Neuronal stem cell (in vitro differentiated cells): ENCODE results near the gene TMEM207.

Source experiments
- DNase-seq: peaks from one replicate; pipeline ENCODE4 v3.0.0-alpha.2; 2013; ENCODE audit warnings: low spot score
- H2AFZ ChIP-seq: one replicate; pipeline ENCODE4 v1.6.1; 2013; ENCODE audit warnings: mild to moderate bottlenecking, low read length, inconsistent platforms
- H2AK5ac ChIP-seq: 2 replicates; pipeline ENCODE4 v1.6.1; 2013; ENCODE audit warnings: low read depth, mild to moderate bottlenecking, inconsistent platforms, low read length, moderate library complexity, mixed read lengths
- H2BK120ac ChIP-seq: 2 replicates; pipeline ENCODE4 v1.6.1; 2013; ENCODE audit warnings: low read depth, mild to moderate bottlenecking, inconsistent platforms, low read length, moderate library complexity, mixed read lengths
- H2BK12ac ChIP-seq: one replicate; pipeline ENCODE4 v1.6.1; 2013; ENCODE audit warnings: low read length, inconsistent platforms
- H2BK15ac ChIP-seq: 2 replicates; pipeline ENCODE4 v1.6.1; 2013; ENCODE audit warnings: mild to moderate bottlenecking, low read length, inconsistent platforms, mixed read lengths
- H2BK5ac ChIP-seq: one replicate; pipeline ENCODE4 v1.6.1; 2013; ENCODE audit warnings: inconsistent platforms, mild to moderate bottlenecking, low read length, moderate library complexity
- H3K14ac ChIP-seq: one replicate; pipeline ENCODE4 v1.6.1; 2013; ENCODE audit warnings: low read length, inconsistent platforms
- H3K18ac ChIP-seq: 2 replicates; pipeline ENCODE4 v1.6.1; 2013; ENCODE audit warnings: low read length, inconsistent platforms
- H3K23ac ChIP-seq: 2 replicates; pipeline ENCODE4 v1.6.1; 2013; ENCODE audit warnings: low read depth, mild to moderate bottlenecking, mixed read lengths, low read length, inconsistent platforms; ENCODE audit not compliant: poor library complexity
- H3K27ac ChIP-seq: replicated peaks from 3 replicates; pipeline ENCODE4 v1.5.1; 2013; ENCODE audit warnings: low read length, inconsistent platforms
- H3K27me3 ChIP-seq, 3 experiments: 2 replicates each; pipeline ENCODE4 v1.6.1; 2013; ENCODE audit warnings: low read length in 3 of 3, mild to moderate bottlenecking in 2 of 3, inconsistent platforms in 1 of 3, low read depth in 1 of 3, mixed read lengths in 1 of 3, moderate library complexity in 1 of 3; ENCODE audit not compliant: control insufficient read depth in 3 of 3, insufficient read depth in 3 of 3
- H3K36me3 ChIP-seq, 2 donors: replicated peaks in 1 of 2; 2 replicates each; pipeline ENCODE4 v1.6.1; 2013; ENCODE audit warnings: low read length in 2 of 2; ENCODE audit not compliant: control insufficient read depth in 2 of 2, insufficient read depth in 2 of 2
- H3K4ac ChIP-seq: 2 replicates; pipeline ENCODE4 v1.6.1; 2013; ENCODE audit warnings: inconsistent platforms, mild to moderate bottlenecking, low read length, moderate library complexity
- H3K4me1 ChIP-seq, 2 donors: 1 replicate in 1 of 2; 2 replicates in 1 of 2; pipeline ENCODE4 v1.6.1; 2013; ENCODE audit warnings: low read length in 2 of 2, low read depth in 1 of 2; ENCODE audit not compliant: control insufficient read depth in 2 of 2, insufficient read depth in 1 of 2
- H3K4me2 ChIP-seq: one replicate; pipeline ENCODE4 v1.6.1; 2013; ENCODE audit warnings: mild to moderate bottlenecking, low read length, inconsistent platforms; ENCODE audit not compliant: insufficient read depth, poor library complexity, severe bottlenecking
- H3K4me3 ChIP-seq, 2 donors: 2 replicates each; pipeline ENCODE4 v1.5.1; 2013; ENCODE audit warnings: low read length in 2 of 2, mild to moderate bottlenecking in 2 of 2, inconsistent platforms in 1 of 2, moderate library complexity in 1 of 2
- H3K79me1 ChIP-seq: one replicate; pipeline ENCODE4 v1.6.1; 2013; ENCODE audit warnings: low read depth, mild to moderate bottlenecking, inconsistent platforms, low read length, moderate library complexity
- H3K9ac ChIP-seq: one replicate; pipeline ENCODE4 v1.6.1; 2013; ENCODE audit warnings: mild to moderate bottlenecking, low read depth, low read length, inconsistent platforms; ENCODE audit not compliant: poor library complexity
- H3K9me3 ChIP-seq, 2 donors: replicated peaks in 1 of 2; 2 replicates each; pipeline versions ENCODE3 to v1.6.1; 2013; ENCODE audit warnings: low read length in 2 of 2, mild to moderate bottlenecking in 2 of 2, inconsistent platforms in 1 of 2, low read depth in 1 of 2, mixed read lengths in 1 of 2, moderate library complexity in 1 of 2; ENCODE audit not compliant: control insufficient read depth in 2 of 2, insufficient read depth in 1 of 2
- H4K8ac ChIP-seq: one replicate; pipeline ENCODE4 v1.6.1; 2013; ENCODE audit warnings: low read depth, mild to moderate bottlenecking, inconsistent platforms, low read length, moderate library complexity
- H4K91ac ChIP-seq: one replicate; pipeline ENCODE4 v1.6.1; 2013; ENCODE audit warnings: low read length, low read depth, mild to moderate bottlenecking, inconsistent platforms; ENCODE audit not compliant: poor library complexity
- WGBS, 2 donors: extraction: QIAGEN DNeasy Blood & Tissue Kit; methylation state at CpG; one replicate each; pipeline ENCODE4 v1.1.7; 2013; ENCODE audit warnings: missing lambda C conversion rate in 2 of 2, mixed read lengths in 1 of 2; ENCODE audit not compliant: insufficient read length in 2 of 2, insufficient replicate concordance in 1 of 2; ENCODE audit errors: extremely low coverage in 2 of 2; 5-methylcytosine and 5-hydroxymethylcytosine counted together

Gene TMEM207

DNA sequence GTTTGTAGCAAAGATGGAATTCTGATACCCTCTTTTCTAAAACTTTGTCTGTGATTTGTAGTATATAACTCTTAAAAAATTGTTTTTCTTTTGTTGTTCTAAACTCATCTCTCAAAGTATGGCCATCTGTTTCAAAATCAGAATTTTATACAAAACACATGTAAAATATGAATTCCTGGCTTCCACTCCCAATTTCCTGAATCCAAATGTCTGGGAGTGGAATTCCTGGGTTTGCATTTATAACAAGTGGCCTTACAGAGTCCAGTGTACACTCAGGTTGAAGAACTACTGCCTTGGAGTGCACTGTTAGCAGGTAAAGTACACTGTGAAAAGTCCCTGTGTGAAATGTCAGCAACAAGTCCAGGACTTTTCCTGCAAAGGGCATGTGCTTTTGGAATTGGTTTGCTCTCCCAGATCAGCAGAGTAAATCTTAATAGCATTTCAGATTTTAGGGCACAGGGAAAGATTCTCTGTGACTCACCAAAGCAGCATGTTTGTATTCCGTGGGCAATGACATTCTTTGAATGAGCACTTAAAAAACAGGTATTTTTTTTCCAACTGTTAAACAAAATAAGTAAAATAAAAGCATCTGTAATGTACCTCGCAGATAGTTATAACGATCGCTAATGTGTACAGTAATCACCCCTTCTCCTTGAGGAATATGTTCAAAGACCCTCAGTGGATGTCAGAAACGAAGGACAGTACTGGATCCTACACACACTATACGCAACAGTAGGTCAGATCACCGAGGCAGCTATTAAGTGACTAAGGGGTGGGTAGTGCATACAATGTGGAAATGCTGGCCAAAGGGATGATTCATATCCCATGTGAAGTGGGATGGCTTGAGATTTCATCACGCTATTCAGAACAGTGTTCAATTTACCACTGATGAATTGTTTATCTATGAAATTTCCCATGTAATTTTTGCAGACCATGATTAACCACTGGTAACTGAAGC, 63.7 kb downstream of the TMEM207 start:
- Histone ChIP-seq H2BK5ac (no peak overlapping the region), H3K4me2 (no peak overlapping the region), H3K23ac (no peak overlapping the region), H3K9me3 (no peaks in the 10 kb centered on the region), H3K79me1 (no peaks in the 10 kb centered on the region), H3K4me1 (no peaks in the 10 kb centered on the region), H3K9ac (no peak overlapping the region), H3K4me3 (no peak overlapping the region), H3K27ac (no peak overlapping the region), H3K36me3 (no peaks in the 10 kb centered on the region), H2BK12ac (no peak overlapping the region), H4K8ac (no peak overlapping the region), H3K27me3 (no peaks in the 10 kb centered on the region), H3K18ac (no peak overlapping the region), H3K4ac (no peak overlapping the region), H3K14ac (no peak overlapping the region), H2BK15ac (no peak overlapping the region), H2BK120ac (no peak overlapping the region), H2AK5ac (no peak overlapping the region), H2AFZ (no peak overlapping the region), H4K91ac (no peak overlapping the region)
- no CpG with 5 or more reads among the region's 8 CpGs for WGBS, 2 donors
- no peak for DNase-seq

DNA sequence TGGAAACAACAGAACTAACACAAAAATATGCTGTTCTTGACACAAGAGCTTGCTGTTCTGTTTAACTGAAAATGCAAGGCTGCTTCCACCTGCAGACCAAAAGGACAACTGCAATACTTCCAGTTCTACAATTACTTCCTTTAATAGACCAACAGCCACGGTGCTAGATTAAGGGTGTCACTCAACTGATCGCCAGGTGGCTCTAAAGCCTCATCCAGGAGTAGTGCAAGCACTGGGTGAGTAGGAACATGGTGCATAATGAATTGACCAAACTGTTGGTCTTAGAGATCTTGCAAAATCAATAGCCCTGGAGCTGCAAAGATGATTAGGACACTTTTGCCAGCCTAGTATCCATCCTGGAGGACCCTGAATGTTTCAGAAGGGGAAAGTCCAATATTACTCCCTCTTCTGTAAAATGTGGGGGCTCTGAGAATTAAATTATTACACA, 65.4 kb downstream of the TMEM207 start:
- no peaks in the 10 kb centered on the region for H3K9me3 ChIP-seq
- no peak overlapping the region for H2BK15ac ChIP-seq
- H3K14ac ChIP-seq = no peak overlapping the region
- no peaks in the 10 kb centered on the region for H3K4me1 ChIP-seq
- H3K36me3 ChIP-seq = no peaks in the 10 kb centered on the region
- H2AFZ ChIP-seq = no peak overlapping the region
- no peak for DNase-seq
- WGBS, 2 donors = no CpG with 5 or more reads among the region's 2 CpGs
- no peak overlapping the region for H3K4me3 ChIP-seq
- H2BK5ac ChIP-seq = no peak overlapping the region
- no peak overlapping the region for H3K18ac ChIP-seq
- no peak overlapping the region for H2AK5ac ChIP-seq
- no peak overlapping the region for H3K4ac ChIP-seq
- no peak overlapping the region for H3K4me2 ChIP-seq
- no peaks in the 10 kb centered on the region for H3K27me3 ChIP-seq
- H2BK120ac ChIP-seq = no peak overlapping the region
- H3K9ac ChIP-seq = no peak overlapping the region
- no peak overlapping the region for H2BK12ac ChIP-seq
- no peak overlapping the region for H3K27ac ChIP-seq
- no peak overlapping the region for H4K91ac ChIP-seq
- no peaks in the 10 kb centered on the region for H3K79me1 ChIP-seq
- H3K23ac ChIP-seq = no peak overlapping the region
- H4K8ac ChIP-seq = no peak overlapping the region

DNA sequence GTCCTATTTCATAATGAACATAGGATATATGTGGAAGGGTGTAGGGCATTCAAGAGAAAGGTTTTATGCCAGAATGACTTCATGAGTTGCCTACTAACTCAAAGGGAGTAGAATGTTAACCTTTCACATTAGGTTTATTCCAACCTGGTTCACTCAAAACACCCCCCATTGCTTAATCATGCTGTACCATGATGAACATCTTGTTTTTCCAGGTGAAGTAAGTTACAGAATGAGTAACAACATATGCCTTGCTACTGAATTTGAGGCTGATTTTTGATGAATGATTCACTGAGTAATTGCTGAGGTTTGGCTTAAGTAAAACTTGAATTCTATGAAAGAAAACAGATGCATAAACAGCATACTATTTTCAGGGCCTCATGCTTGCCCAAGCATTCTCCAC, 67.6 kb downstream of the TMEM207 start:
- H2AK5ac ChIP-seq = no peak overlapping the region
- no peaks in the 10 kb centered on the region for H3K4me1 ChIP-seq
- H3K79me1 ChIP-seq = no peaks in the 10 kb centered on the region
- no peaks in the 10 kb centered on the region for H3K9me3 ChIP-seq
- no peak overlapping the region for H2BK15ac ChIP-seq
- no peak for DNase-seq
- H2BK12ac ChIP-seq = no peak overlapping the region
- H3K18ac ChIP-seq = no peak overlapping the region
- H3K27ac ChIP-seq = no peak overlapping the region
- no peak overlapping the region for H2AFZ ChIP-seq
- H3K4ac ChIP-seq = no peak overlapping the region
- no peak overlapping the region for H3K9ac ChIP-seq
- no peak overlapping the region for H2BK120ac ChIP-seq
- no peaks in the 10 kb centered on the region for H3K36me3 ChIP-seq
- H4K8ac ChIP-seq = no peak overlapping the region
- no peak overlapping the region for H3K23ac ChIP-seq
- H3K14ac ChIP-seq = no peak overlapping the region
- no peaks in the 10 kb centered on the region for H3K27me3 ChIP-seq
- no peak overlapping the region for H2BK5ac ChIP-seq
- no peak overlapping the region for H3K4me2 ChIP-seq
- no peak overlapping the region for H3K4me3 ChIP-seq
- H4K91ac ChIP-seq = no peak overlapping the region

DNA sequence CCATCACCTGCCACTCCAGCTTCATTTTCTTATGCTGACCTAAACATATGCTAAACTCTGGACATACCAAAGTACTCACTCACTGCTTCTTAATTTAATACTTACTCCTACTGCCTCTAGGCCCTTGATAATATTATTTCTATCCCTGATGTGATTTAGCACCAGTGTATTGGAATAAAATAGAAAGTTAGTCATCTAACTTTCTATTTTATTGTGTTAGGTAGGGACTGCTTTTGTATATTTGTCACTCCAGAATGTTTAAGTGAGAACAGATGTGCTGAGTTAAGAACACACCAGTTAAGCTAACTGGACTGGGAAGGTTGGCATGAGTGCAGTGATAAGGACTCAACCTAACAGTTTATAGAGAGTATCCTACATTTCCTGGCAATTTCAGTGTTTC, 68.3 kb downstream of the TMEM207 start:
- no peak overlapping the region for H3K4me3 ChIP-seq
- H2BK15ac ChIP-seq = no peak overlapping the region
- H3K79me1 ChIP-seq = no peaks in the 10 kb centered on the region
- no peak overlapping the region for H4K8ac ChIP-seq
- no peak overlapping the region for H4K91ac ChIP-seq
- no peak overlapping the region for H3K14ac ChIP-seq
- H3K4me2 ChIP-seq = no peak overlapping the region
- no peak for DNase-seq
- H3K23ac ChIP-seq = no peak overlapping the region
- H3K27me3 ChIP-seq = no peaks in the 10 kb centered on the region
- H2BK120ac ChIP-seq = no peak overlapping the region
- no peaks in the 10 kb centered on the region for H3K4me1 ChIP-seq
- H2BK12ac ChIP-seq = no peak overlapping the region
- no peak overlapping the region for H2BK5ac ChIP-seq
- no peak overlapping the region for H3K18ac ChIP-seq
- H3K9me3 ChIP-seq = no peaks in the 10 kb centered on the region
- H3K36me3 ChIP-seq = no peaks in the 10 kb centered on the region
- no peak overlapping the region for H2AK5ac ChIP-seq
- no peak overlapping the region for H3K9ac ChIP-seq
- H2AFZ ChIP-seq = no peak overlapping the region
- no peak overlapping the region for H3K27ac ChIP-seq
- H3K4ac ChIP-seq = no peak overlapping the region
